GM12891 (cell line): Measurements from ENCODE around the gene C19orf47.

Experiments used
- DNase-seq: peaks from one replicate; pipeline ENCODE4 v3.0.0; 2011; ENCODE audit warnings: low spot score; ENCODE audit not compliant: insufficient read length
- FAIRE-seq: peaks from 2 replicates; lab custom pipeline; 2011; peaks lifted over from hg19 to GRCh38; lab: Jason Lieb, UNC
- PAX5 ChIP-seq: IDR thresholded peaks from 2 replicates; pipeline ENCODE4 v1.6.1; 2011; ENCODE audit warnings: low read length, moderate library complexity, mild to moderate bottlenecking; ENCODE audit not compliant: insufficient read depth, severe bottlenecking
- POLR2A ChIP-seq: IDR thresholded peaks from 2 replicates; pipeline ENCODE4 v1.6.1; 2011; ENCODE audit warnings: low read depth, low read length, control low read depth
- POLR2AphosphoS5 ChIP-seq: IDR thresholded peaks from 2 replicates; pipeline ENCODE4 v1.6.1; 2011; ENCODE audit warnings: low read depth, low read length, control low read depth
- POU2F2 ChIP-seq: IDR thresholded peaks from 2 replicates; pipeline ENCODE4 v1.6.1; 2011; ENCODE audit warnings: low read depth, mild to moderate bottlenecking, control low read depth, low read length, moderate library complexity
- SPI1 ChIP-seq: IDR thresholded peaks from 2 replicates; pipeline ENCODE4 v1.6.1; 2011; ENCODE audit warnings: low read depth, low read length, control low read depth
- TAF1 ChIP-seq: IDR thresholded peaks from 2 replicates; pipeline ENCODE4 v1.6.1; 2011; ENCODE audit warnings: low read depth, low read length, control low read depth

Gene C19orf47

GRCh38 chr19:40389404-40390083 is 41.3 kb upstream of the C19orf47 start:
- FAIRE-seq (no peak), DNase-seq (no peak)
- TF ChIP-seq SPI1, result no peak
- no peak for TF ChIP-seq TAF1
- TF ChIP-seq POLR2A, result no peak
- TF ChIP-seq PAX5, result no peak
- no peak for TF ChIP-seq POU2F2
- no peak for TF ChIP-seq POLR2AphosphoS5

GRCh38 chr19:40388481-40388880 is 40.3 kb upstream of the C19orf47 start:
- DNase-seq (no peak), FAIRE-seq (no peak)
- TF ChIP-seq TAF1, result no peak
- no peak for TF ChIP-seq POLR2A
- no peak for TF ChIP-seq POU2F2
- TF ChIP-seq SPI1, result no peak
- TF ChIP-seq POLR2AphosphoS5, result no peak
- TF ChIP-seq PAX5, result no peak

GRCh38 chr19:40387155-40387554 is 39.0 kb upstream of the C19orf47 start:
- FAIRE-seq (no peak), DNase-seq (no peak)
- TF ChIP-seq POLR2A, result no peak
- no peak for TF ChIP-seq PAX5
- TF ChIP-seq SPI1, result no peak
- no peak for TF ChIP-seq POLR2AphosphoS5
- no peak for TF ChIP-seq TAF1
- TF ChIP-seq POU2F2, result no peak

- DNase-seq, result no peak
- FAIRE-seq, result no peak
- TF ChIP-seq TAF1, result no peak
- TF ChIP-seq POLR2A, result no peak
- no peak for TF ChIP-seq PAX5
- no peak for TF ChIP-seq SPI1
- no peak for TF ChIP-seq POU2F2
Measured at GRCh38 chr19:40383668-40384248, 35.6 kb upstream of the C19orf47 start.

- FAIRE-seq (no peak), DNase-seq (no peak)
- no peak for TF ChIP-seq SPI1
Measured at GRCh38 chr19:40381321-40381720, 33.1 kb upstream of the C19orf47 start.

- FAIRE-seq, result no peak
- DNase-seq, result no peak
- no peak for TF ChIP-seq POLR2A
- no peak for TF ChIP-seq POLR2AphosphoS5
- TF ChIP-seq SPI1, result no peak
- TF ChIP-seq PAX5, result no peak
- TF ChIP-seq POU2F2, result no peak
- TF ChIP-seq TAF1, result no peak
Measured at GRCh38 chr19:40380199-40381037, 32.2 kb upstream of the C19orf47 start.

GRCh38 chr19:40379446-40380198 is 31.4 kb upstream of the C19orf47 start:
- no peak for FAIRE-seq
- TF ChIP-seq POLR2A (no peak), POLR2AphosphoS5 (no peak), PAX5 (no peak), SPI1 (no peak), TAF1 (no peak), POU2F2 (no peak)

GRCh38 chr19:40378509-40378908 is 30.3 kb upstream of the C19orf47 start:
- FAIRE-seq, result no peak
- TF ChIP-seq SPI1, result no peak
- DNase-seq, result no peak

More at GRCh38 chr19:40379446-40380198, 31.4 kb upstream of the C19orf47 start:
- no peak for DNase-seq

GRCh38 chr19:40377876-40378385 is 29.7 kb upstream of the C19orf47 start:
- no peak for DNase-seq
- TF ChIP-seq POLR2AphosphoS5 (no peak), SPI1 (no peak), TAF1 (no peak), POU2F2 (no peak), PAX5 (no peak), POLR2A (no peak)
- no peak for FAIRE-seq
